Rectal smooth muscle tissue (tissue), 1 donor: ENCODE measurements around the gene EID2.

ENCODE experiments used
- H3K27ac ChIP-seq: one replicate; pipeline ENCODE4 v1.7.0; 2013; ENCODE audit warnings: low read depth, low read length, inconsistent platforms
- H3K27me3 ChIP-seq: one replicate; pipeline ENCODE4 v1.7.0; 2013; ENCODE audit warnings: low read length; ENCODE audit not compliant: control insufficient read depth, insufficient read depth
- H3K36me3 ChIP-seq: one replicate; pipeline ENCODE4 v1.7.0; 2013; ENCODE audit warnings: low read length; ENCODE audit not compliant: control insufficient read depth, insufficient read depth
- H3K4me1 ChIP-seq: one replicate; pipeline ENCODE4 v1.7.0; 2013; ENCODE audit warnings: low read length; ENCODE audit not compliant: control insufficient read depth, insufficient read depth
- H3K4me3 ChIP-seq: one replicate; pipeline ENCODE4 v1.7.0; 2013; ENCODE audit warnings: low read length
- H3K9ac ChIP-seq: one replicate; pipeline ENCODE4 v1.7.0; 2013; ENCODE audit warnings: low read length

Gene EID2

DNA sequence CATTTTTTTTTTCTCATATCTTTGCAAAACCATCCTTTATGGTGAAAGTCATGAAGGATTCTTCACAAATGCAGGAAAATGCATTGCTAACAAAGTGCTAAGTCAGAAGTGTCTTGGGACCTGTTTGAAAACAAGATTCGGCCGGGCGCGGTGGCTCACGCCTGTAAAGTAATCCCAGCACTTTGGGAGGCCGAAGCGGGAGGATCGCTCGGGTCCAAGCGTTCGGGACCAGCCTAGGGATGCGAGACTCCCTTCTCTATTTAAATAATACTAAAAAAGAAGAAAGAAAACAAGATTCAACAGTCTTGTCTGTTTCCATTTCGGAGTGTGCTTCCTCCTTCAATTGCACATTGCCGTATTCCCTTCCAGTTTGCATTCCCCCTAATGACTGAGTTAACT lies 8.1 kb downstream of the EID2 start:
- peak overlapping the region; percentile 90 for H3K4me3 ChIP-seq
- peaks cover 9% of the 10 kb centered on the region for H3K4me1 ChIP-seq
- no peaks in the 10 kb centered on the region for H3K36me3 ChIP-seq
- no peaks in the 10 kb centered on the region for H3K27me3 ChIP-seq
- H3K9ac ChIP-seq, result peak overlapping the region; percentile 87
- peak overlapping the region; percentile 81 for H3K27ac ChIP-seq

DNA sequence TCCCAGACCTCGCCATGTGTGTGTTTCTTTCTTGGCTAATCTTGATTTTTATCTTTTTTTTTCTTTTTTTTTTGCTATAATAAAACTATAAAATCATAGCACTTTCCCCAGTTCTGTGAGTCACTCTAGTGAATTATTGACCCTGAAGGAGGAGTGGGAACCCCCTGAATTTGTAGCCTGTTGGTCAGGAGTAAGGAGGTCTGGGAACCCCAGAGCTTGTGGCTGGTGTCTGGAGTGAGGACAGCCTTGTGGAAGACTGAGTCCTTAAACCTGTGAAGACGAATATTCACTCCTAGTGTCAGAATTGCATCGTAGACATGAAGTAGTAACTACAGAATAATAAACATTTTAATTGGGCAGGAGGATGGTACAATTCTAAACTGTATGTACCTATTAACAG lies 14.8 kb downstream of the EID2 start:
- Histone ChIP-seq H3K4me1 (no peaks in the 10 kb centered on the region), H3K4me3 (no peak overlapping the region), H3K36me3 (no peaks in the 10 kb centered on the region), H3K9ac (no peak overlapping the region), H3K27me3 (no peaks in the 10 kb centered on the region), H3K27ac (no peak overlapping the region)

DNA sequence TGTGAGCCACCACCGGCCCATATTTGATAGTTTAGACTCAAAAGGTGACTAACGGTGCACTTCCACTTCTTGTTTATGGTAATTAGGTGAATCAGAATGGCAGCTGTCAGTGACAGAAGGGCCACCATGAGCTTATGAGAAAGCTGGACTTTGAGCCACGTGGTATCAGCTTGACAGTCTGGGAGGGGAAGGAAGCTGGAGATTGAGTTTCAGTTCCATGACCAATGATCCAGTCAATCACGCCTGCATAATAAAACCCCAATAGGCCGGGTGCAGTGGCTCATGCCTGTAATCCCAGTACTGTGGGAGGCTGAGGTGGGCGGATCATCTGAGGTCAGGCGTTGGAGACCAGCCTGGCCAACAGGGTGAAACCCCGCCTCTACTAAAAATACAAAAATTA lies 15.5 kb downstream of the EID2 start:
- Histone ChIP-seq H3K4me3 (no peak overlapping the region), H3K36me3 (no peaks in the 10 kb centered on the region), H3K27ac (no peak overlapping the region), H3K27me3 (no peaks in the 10 kb centered on the region), H3K9ac (no peak overlapping the region), H3K4me1 (no peaks in the 10 kb centered on the region)

DNA sequence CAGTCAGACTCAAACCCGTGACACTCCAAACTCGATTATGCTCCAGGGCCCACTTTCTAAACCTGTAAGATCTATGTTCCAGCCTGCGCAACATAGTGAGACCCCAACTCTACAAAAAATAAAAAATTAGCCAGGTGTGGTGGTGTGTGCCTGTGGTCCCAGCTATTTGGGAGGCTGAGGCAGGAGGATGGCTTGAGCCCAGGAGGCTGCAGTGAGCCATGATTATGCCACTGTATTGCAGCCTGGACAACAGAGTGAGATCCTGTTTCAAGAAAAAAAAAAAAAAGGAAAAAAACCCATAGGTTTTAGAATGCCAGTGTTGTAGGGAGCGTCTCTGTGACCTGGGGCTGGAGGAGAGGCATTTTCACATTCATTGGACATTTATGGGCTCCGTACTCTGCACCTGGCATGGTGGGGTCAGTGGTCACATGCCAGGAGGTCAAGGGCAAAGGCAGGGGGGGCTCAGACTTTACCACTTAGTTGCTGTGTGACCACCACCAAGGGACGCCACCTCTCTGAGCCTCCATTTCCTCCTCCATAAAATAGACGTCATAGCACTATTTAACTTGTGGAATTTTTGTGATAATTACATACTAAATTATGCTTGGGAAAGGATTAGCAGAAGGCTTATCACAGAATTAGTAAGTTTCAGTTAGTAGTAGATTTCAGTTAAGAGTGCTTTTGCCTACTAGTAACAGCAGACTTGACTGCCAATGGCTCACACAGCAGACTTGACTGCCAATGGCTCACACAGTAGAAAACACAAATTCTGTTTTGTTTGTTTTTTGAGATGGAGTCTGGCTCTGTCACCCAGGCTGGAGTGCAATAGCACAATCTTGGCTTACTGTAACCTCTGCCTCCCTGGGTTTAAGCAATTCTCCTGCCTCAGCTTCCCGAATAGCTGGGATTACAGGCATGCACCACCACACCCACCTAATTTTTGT lies 19.1 kb downstream of the EID2 start:
- Histone ChIP-seq H3K4me3 (no peak overlapping the region), H3K36me3 (no peaks in the 10 kb centered on the region), H3K4me1 (no peaks in the 10 kb centered on the region), H3K27ac (no peak overlapping the region), H3K27me3 (peaks cover 7% of the 10 kb centered on the region), H3K9ac (no peak overlapping the region)

DNA sequence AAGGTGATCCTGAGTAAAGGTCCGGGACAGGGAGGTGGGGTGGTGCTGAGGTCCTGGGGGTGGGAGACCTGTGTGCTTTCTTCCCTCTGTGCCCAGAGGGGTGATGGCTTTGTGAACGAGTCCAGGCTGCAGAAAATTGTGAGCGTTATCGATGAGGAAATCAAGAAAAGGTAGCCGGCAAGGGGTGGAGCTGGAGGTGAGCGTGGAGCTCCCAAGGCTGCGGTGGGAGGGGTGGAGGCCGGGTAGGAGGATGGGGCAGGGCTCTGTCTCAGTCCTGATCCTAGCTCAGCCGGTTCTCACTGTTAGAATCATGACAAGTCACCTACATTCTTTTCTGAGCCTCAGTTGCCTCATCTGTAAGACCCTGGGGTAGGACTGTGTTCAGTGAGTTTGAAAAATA lies 21.0 kb downstream of the EID2 start:
- Histone ChIP-seq H3K27ac (no peak overlapping the region), H3K27me3 (peaks cover 26% of the 10 kb centered on the region)

DNA sequence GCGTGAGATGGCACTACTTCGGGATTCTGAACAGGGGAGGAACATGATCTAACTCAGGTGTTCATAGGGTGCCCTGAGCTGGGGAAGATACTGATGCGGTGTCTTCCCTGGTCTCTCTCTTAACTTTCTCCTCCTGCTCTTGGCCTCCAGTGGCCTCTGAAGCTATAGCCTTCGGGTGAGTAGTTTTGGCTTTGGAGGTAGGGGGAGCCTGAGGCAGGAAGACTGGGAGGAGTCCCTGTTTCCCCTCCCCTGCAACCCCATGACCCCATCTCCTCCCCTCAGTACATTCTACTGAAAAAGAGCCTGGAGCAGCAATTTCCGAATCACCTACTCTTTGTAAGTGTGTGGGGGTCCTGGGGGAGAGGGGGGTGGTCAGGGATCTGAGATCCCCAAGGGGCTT lies 21.5 kb downstream of the EID2 start:
- H3K27ac ChIP-seq, result no peak overlapping the region
- H3K27me3 ChIP-seq, result peaks cover 26% of the 10 kb centered on the region
- H3K9ac ChIP-seq, result no peak overlapping the region
- no peak overlapping the region for H3K4me3 ChIP-seq
- peaks cover 4% of the 10 kb centered on the region for H3K4me1 ChIP-seq
- H3K36me3 ChIP-seq, result no peaks in the 10 kb centered on the region

More for the DNA sequence above, 21.0 kb downstream of the EID2 start:
- Histone ChIP-seq H3K4me1 (peaks cover 4% of the 10 kb centered on the region), H3K9ac (no peak overlapping the region), H3K4me3 (no peak overlapping the region), H3K36me3 (no peaks in the 10 kb centered on the region)

DNA sequence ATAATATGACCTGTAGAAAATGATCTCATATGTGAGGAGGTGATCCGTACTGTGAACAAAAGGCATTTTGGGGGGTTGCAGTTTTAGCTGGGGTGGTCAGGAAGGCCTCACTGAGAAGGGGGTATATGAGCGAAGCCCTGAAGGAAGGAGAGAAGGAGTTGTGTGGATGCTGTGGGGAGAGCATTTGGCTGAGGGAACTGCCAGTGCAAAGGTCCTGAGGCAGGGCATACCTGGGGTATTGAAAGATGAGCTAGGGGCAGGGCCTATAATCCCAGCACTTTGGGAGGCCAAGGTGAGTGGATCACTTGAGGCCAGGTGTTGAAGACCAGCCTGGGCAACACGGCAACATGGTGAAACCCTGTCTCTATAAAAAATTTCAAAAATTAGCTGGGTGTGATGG lies 22.5 kb downstream of the EID2 start:
- no peak overlapping the region for H3K4me3 ChIP-seq
- H3K27me3 ChIP-seq, result peaks cover 28% of the 10 kb centered on the region
- peaks cover 4% of the 10 kb centered on the region for H3K4me1 ChIP-seq
- H3K27ac ChIP-seq, result no peak overlapping the region
- no peaks in the 10 kb centered on the region for H3K36me3 ChIP-seq
- no peak overlapping the region for H3K9ac ChIP-seq

DNA sequence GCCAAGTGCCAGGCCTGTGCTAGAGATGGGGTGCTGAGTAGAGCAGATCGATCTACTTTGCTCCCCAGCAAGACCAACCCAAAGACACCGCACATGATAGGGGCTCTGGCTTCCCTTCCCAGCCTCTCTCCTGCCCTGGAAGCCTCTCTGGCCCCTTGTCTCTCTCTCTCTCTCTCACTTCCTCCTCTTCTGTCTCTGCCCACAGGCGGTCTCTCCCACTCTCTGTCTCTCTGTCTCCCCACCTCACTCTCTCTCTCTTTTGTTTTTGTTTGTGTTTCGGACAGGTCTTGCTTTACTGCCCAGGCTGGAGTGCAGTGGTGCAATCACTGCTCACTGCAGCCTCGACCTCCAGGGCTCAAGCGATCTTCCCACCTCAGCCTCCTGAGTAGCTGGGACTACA lies 23.7 kb downstream of the EID2 start:
- no peak overlapping the region for H3K4me3 ChIP-seq
- no peak overlapping the region for H3K9ac ChIP-seq
- peaks cover 28% of the 10 kb centered on the region for H3K27me3 ChIP-seq
- peaks cover 4% of the 10 kb centered on the region for H3K4me1 ChIP-seq
- H3K27ac ChIP-seq, result no peak overlapping the region
- H3K36me3 ChIP-seq, result no peaks in the 10 kb centered on the region

DNA sequence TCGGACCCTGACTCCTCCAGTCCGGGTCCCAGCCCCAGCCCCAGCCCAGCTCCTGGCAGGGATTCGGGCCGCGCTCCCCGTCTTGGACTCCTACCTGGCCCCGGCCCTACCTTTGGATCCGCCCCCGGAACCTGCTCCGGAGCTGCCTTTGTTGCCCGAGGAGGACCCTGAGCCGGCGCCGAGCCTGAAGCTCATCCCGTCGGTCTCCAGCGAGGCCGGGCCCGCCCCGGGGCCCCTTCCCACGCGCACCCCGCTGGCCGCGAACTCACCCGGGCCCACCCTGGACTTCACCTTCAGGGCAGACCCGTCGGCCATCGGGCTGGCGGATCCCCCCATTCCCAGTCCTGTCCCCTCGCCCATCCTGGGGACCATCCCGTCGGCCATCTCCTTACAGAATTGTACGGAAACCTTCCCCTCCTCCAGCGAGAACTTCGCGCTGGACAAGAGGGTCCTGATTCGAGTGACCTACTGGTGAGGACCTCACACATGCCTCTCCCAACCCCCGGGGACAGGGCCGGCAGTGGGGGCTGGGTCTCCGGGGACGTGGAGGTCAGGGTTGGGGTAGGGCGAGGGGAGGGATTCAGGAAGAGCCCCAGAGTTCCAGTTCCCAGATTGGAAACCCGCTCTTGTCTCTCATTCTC lies 24.3 kb downstream of the EID2 start:
- Histone ChIP-seq H3K27me3 (peaks cover 28% of the 10 kb centered on the region), H3K4me3 (peak overlapping the region; percentile 44), H3K4me1 (peaks cover 4% of the 10 kb centered on the region), H3K27ac (no peak overlapping the region), H3K36me3 (no peaks in the 10 kb centered on the region), H3K9ac (no peak overlapping the region)

DNA sequence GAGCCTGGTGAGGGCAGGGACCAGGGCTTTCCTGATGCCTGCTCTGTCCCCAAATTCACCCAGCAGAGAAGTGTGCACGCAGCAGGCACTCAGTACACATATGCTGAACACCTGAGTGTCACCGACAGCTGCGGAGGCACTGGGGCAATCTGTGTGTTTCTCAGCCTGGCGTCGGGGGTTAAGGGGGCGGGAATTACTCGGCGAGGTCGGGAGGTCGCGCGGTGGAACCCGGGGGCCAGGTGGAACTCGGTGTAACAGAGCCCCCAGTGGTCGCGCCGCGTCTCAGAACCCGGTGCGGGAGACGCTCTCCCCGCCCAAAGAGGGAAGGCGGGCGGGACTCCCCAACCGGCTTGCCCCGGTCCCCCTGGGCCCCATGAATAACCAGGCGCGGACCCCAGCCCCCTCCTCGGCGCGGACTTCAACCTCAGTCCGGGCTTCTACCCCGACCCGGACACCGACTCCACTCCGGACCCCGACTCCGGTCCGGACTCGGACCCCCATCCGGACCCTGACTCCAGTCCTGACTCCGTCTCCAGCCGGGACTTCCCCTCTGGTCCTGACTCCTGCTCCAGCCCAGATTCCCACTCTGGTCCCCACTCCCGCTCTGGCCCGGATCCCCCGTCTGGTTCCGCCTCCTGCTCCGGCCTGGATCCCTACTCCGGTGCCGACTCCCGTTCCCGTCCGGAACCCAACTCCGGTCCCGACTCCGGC lies 25.0 kb downstream of the EID2 start, which contains the start of gene SELENOV:
Gene SELENOV (plus strand): TSS at position 300 of the 711 bp plus-strand sequence. CDS start 74 bp downstream, at position 374.
- Histone ChIP-seq H3K27ac (no peak within 1 kb of the TSS), H3K4me1 (peaks cover 4% of the 10 kb centered on the region), H3K9ac (no peak within 1 kb of the TSS), H3K36me3 (no peaks in the 10 kb centered on the region), H3K27me3 (peaks cover 28% of the 10 kb centered on the region), H3K4me3 (peak within 1 kb of the TSS; percentile 44)

DNA sequence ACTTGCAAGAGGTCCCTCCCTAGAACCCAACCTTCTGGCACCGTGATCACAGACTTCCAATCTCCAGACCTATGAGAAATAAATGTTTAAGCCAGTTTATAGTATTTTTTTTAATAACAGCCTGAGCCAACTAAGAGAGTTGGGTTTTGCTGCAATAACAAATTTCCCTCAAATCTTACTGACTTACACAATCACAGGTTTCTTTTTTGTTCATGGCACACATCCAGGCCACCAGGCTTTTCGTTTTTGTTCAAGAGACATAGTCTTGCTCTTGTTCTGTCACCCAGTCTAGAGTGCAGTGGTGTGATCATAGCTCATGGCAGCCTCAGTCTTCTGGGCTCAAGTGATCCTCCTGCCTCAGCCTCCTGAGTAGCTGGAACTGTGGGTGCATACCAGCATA lies 27.0 kb downstream of the EID2 start:
- peaks cover 4% of the 10 kb centered on the region for H3K4me1 ChIP-seq

DNA sequence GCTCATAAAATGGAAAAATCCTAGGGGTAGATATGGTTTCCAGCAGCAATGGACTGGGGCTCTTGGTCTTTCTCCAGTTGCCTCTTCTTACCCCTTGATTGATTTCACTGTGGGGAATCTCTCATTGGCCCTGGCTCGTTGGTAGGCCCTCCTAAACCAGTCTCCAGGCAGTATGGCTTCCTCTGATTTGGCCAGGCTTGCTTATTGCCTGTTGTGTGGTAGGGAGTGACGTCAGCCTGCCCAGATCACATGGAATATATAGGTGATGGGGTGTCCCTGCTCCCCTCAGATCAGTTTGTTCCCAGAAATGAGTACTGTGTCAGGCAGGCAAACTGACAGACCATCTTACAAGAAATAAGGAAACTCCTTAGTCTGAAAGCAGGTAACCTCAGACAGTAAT lies 30.7 kb downstream of the EID2 start:
- H3K36me3 ChIP-seq, result no peaks in the 10 kb centered on the region
- no peak overlapping the region for H3K9ac ChIP-seq
- peaks cover 29% of the 10 kb centered on the region for H3K27me3 ChIP-seq
- H3K4me3 ChIP-seq, result no peak overlapping the region
- no peak overlapping the region for H3K27ac ChIP-seq
- H3K4me1 ChIP-seq, result no peaks in the 10 kb centered on the region

More for the DNA sequence above, 27.0 kb downstream of the EID2 start:
- H3K27ac ChIP-seq, result no peak overlapping the region
- H3K9ac ChIP-seq, result no peak overlapping the region
- H3K36me3 ChIP-seq, result no peaks in the 10 kb centered on the region
- peaks cover 36% of the 10 kb centered on the region for H3K27me3 ChIP-seq
- no peak overlapping the region for H3K4me3 ChIP-seq
